Motor neuron (in vitro differentiated cells): ENCODE data around the gene OR2J2. TPM values are rescaled to one million over a fixed set of nuclear protein-coding genes. Genes with fewer than 3 reads are reported as not detected.
"Not testable (repeated sequence)": the region's sequence is repeated elsewhere in the genome, so short reads cannot be mapped to it uniquely, and the experiment has no call there.

Experiments used
- ATAC-seq, 8 experiments: fragments of 200-7000 bp; cut with Tn5 transposase; replicated peaks in 6 of 8; 2 replicates each; pipeline ENCODE4 v1.8.0; 2021; ENCODE audit warnings: mild to moderate bottlenecking in 8 of 8, moderate library complexity in 8 of 8
- H3K27ac ChIP-seq, 2 donors: fragments of 250-450 bp; sonication (Bioruptor Pico); 2 replicates each; pipeline ENCODE4 v1.9.0; 2021; ENCODE audit warnings: antibody characterized with exemption in 2 of 2, mild to moderate bottlenecking in 2 of 2, moderate library complexity in 1 of 2
- H3K4me1 ChIP-seq, 2 donors: fragments of 250-450 bp; sonication (Bioruptor Pico); replicated peaks in 1 of 2; 2 replicates each; pipeline ENCODE4 v1.6.1; 2021; ENCODE audit warnings: antibody characterized with exemption in 2 of 2, mild to moderate bottlenecking in 2 of 2, moderate library complexity in 1 of 2
- H3K4me3 ChIP-seq, 5 donors: fragments of 250-450 bp; sonication (Bioruptor Pico); 2 replicates each; pipeline ENCODE4 v1.9.0; 2021; ENCODE audit warnings: antibody characterized with exemption in 5 of 5, mild to moderate bottlenecking in 5 of 5, moderate library complexity in 4 of 5
- WGBS, 10 experiments: fragments of 450-650 bp; shearing (Covaris generic); methylation state at CpG; one replicate each; pipeline ENCODE4 v1.0.0; 2022; 5-methylcytosine and 5-hydroxymethylcytosine counted together
- in situ Hi-C, 9 experiments: fragments of 400-800 bp; cut with MboI; loops; one replicate each; pipeline ENCODE4 v1.15.0; 2021; ENCODE audit warnings: low sequenced_read_pairs in 9 of 9, low pct_unique_long_range_greater_than_20kb in 2 of 9; ENCODE audit not compliant: unreplicated experiment in 9 of 9
- total RNA-seq, 8 experiments: library from RNA; unstranded; fragments of 300-600 nt; gene quantifications; 2 replicates each; pipeline versions ENCODE4 v1.2.3 to v1.2.4, GENCODE V29; 2022

Gene OR2J2
- total RNA-seq, 8 experiments from 2014 or later = 0.24 TPM; not detected in 7

DNA sequence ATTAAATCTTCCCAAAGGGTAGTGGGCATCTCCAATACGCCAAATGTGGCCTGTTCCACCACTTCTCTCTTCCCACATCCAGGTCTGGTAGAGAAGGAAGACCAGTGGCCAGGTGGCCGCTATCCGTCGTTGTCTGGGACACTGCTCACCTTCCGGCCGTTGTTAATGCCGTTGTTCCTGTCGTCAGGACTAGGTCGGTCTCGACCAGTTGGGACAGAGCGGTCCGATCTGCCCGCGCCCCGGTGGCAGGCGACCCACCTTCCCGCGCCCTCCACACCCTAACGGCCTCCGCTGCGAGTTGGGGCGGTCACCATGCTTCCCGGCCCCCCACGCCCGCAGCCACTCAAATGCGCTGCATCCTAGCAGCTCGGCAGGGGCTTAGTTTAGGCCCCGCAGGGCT is 5.1 kb upstream of the OR2J2 start:
- 0 to 75% (median 40%) methylated on average over 1 to 8 of the region's 28 CpGs; no CpG with 5 or more reads in 6 of the 10 experiments for WGBS, 10 experiments
- not testable (repeated sequence) for H3K4me1 ChIP-seq, ATAC-seq, H3K27ac ChIP-seq, H3K4me3 ChIP-seq
- in situ Hi-C loops = loop anchor here in 1 of 9 experiments (25.0 kb wide), 1 partner anchor 422 kb away; the partner anchor contains the start of gene OR2H2

DNA sequence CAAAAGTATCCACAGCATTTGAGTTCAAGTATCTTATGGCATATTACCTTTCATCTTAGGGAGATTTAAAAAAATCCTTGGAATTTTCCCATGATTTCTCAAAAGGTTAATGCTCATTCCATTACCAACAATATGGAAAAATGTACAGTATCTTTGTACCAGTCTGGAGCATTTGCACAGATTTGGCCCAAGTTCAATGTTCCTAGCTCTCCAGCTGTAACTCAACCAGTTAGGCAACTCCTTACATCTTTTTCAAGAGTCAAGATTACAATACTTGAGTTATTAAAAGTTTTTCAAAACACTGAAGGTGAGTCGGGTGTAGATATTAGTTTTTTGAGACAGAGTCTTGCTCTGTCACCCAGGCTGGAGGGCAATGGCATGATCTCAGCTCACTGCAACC is 1.0 kb downstream of the OR2J2 start:
- H3K4me3 ChIP-seq = no peak overlapping the region
- in situ Hi-C loops = loop anchor here in 1 of 9 experiments (25.0 kb wide), 1 partner anchor 416 kb away; the partner anchor contains the start of gene OR2H2
- no peak overlapping the region for H3K27ac ChIP-seq
- no peak for ATAC-seq
- 0 to 75% (median 50%) methylated on average over 1 of the region's 1 CpG; no CpG with 5 or more reads in 5 of the 10 experiments for WGBS, 10 experiments
- no peaks in the 10 kb centered on the region for H3K4me1 ChIP-seq

DNA sequence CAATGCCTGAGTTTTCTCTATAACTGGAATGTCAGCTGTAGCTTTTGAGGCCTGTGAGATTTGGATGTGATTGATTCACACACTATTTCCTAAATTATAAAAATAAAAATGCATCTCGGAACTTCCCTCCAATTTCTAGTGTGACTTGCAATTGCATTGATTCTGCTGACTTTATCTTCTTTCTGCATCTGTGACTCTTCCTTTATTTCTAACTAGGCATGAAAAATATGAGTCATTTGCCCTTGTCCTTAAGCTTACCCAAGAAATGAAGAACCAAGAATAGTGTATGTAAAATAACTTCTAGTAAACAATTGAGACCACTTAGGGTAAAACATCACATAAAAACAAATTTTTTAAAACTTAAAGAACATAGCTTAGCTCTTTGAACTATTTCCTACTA is 12.9 kb downstream of the OR2J2 start:
- in situ Hi-C loops = no loop called here
- WGBS, 10 experiments = 20 to 83% (median 57%) methylated on average over 1 of the region's 1 CpG; no CpG with 5 or more reads in 1 of the 10 experiments
- no peak for ATAC-seq
- no peak overlapping the region for H3K4me3 ChIP-seq
- no peaks in the 10 kb centered on the region for H3K4me1 ChIP-seq
- no peak overlapping the region for H3K27ac ChIP-seq

DNA sequence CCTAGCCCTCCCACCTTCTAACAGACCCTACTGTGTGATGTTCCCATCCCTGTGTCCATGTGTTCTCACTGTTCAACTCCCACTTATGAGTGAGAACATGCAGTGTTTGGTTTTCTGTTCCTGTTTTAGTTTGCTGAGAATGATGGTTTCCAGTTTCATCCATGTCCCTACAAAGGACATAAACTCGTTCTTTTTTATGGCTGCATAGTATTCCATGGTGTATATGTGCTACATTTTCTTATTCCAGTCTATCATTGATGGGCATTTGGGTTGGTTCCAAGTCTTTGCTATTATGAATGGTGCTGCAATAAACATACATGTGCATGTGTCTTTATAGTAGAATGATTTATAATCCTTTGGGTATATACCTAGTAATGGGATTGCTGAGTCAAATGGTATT is 18.0 kb downstream of the OR2J2 start:
- in situ Hi-C loops, ATAC-seq, H3K4me3 ChIP-seq, H3K4me1 ChIP-seq, H3K27ac ChIP-seq: not testable (repeated sequence)
- WGBS, 10 experiments = 0 to 75% (median 60%) methylated on average over 1 of the region's 1 CpG; no CpG with 5 or more reads in 5 of the 10 experiments

DNA sequence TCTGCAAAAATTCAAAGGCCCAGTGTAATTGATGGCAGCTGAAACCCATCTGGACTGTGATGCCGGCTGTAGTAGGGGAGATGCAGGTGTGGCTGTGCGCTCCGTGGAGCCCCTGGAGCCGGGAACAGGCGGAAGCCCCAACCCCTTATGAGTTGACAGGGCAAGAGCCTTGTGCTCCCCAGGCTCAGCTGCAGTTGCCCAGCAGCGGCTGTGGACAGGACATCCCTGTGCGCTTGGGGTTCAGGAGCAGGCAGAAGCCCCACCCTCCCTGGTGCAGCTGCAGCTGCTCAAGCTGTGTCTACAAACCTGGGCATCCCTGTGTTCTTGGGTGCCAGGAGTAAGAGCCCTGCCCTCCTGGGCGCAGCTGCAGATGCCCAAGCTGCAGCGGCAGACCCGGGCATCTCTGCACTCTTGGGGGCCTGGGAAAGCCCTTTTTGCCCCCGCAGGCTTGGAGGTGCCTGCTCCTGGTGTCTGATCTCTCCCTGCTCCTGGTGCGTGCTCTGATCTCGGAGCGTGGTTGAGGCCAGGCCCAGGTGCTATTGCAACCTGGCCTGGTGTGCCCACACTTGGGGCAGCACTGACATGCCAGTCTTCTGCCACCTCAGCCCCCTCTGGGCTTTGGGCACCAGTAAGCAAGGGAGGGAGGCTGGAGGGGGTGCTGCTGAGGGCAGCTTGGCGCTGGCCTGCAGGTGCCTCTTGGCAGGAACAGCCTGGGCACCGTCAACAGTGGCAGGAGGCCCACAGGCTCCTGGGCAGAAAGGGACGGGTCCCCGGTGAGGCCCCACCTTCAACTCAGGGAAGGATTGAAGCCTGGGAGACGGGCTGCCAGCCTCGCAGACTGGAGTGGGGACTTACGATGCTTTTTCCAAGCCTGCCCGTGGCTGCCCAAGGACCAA is 30.3 kb downstream of the OR2J2 start:
- ATAC-seq = no peak
- in situ Hi-C loops = no loop called here
- 10 to 87% (median 69%) methylated on average over 4 to 7 of the region's 22 CpGs; no CpG with 5 or more reads in 5 of the 10 experiments for WGBS, 10 experiments

DNA sequence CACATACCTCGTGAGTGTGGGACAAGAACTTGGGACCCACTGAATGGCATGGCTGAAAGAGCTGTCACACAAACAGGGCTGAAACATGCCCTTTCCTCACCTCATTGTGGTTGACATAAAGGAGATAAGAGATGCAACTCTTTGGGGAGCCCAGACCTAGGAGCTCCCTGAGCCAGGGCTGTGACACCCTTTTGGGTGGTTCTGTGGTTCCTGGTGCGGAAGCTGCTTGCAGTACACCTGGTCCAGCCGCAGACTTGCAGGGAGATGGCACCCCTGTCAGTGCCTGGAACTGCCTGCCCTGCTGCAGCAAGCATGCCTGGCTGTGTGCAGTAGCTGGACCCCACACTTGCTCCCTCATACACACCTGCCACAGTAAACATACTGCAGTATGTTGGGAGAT is 31.3 kb downstream of the OR2J2 start:
- ATAC-seq = no peak
- Histone ChIP-seq H3K27ac (no peak overlapping the region), H3K4me1 (no peaks in the 10 kb centered on the region), H3K4me3 (no peak overlapping the region)
- in situ Hi-C loops = no loop called here
- 0 to 82% (median 58%) methylated on average over 1 to 3 of the region's 3 CpGs; no CpG with 5 or more reads in 5 of the 10 experiments for WGBS, 10 experiments

More for the DNA sequence above, 30.3 kb downstream of the OR2J2 start:
- H3K4me1 ChIP-seq = no peaks in the 10 kb centered on the region
- no peak overlapping the region for H3K27ac ChIP-seq
- H3K4me3 ChIP-seq = no peak overlapping the region

DNA sequence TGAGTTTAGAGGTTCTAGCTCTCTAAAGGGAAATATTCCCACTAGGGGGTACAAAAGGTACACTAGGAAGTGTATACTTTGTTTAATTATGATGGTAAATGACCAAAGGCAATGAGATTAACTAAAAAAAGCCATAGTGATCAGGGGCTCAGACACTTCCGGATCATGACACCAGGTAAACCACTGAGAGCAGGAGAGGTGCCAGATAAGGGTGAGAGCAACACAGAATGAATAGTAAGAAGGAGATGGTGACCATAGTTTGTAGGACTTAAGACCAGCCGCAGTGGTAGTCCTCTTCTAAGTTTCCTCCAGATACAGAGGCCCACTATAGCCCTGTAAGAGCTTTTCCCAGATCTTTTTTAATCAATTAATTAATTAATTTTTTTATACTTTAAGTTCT is 40.8 kb downstream of the OR2J2 start:
- in situ Hi-C loops = no loop called here
- H3K27ac ChIP-seq = no peak overlapping the region
- no peak for ATAC-seq
- WGBS, 10 experiments = 0 to 86% (median 18%) methylated on average over 1 to 2 of the region's 2 CpGs; no CpG with 5 or more reads in 3 of the 10 experiments
- no peaks in the 10 kb centered on the region for H3K4me1 ChIP-seq
- H3K4me3 ChIP-seq = no peak overlapping the region

DNA sequence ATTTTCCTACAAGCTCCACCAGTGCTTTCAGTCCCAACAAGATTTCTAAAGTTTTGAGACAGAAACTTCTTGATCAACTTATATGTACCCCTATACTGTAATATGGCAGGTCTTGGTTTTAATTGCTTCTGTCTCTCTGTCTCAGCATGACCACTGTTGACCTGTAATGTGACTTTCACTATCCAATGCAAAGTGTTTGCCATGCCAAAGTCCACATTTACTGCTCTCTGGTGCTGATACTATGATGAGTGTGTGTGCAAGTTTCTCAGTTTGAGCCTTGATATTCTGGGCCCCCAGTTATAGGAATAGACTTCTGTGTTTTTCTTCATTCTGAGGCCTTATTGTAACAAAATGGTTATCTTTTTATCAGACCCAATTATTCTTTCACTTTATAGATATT is 45.8 kb downstream of the OR2J2 start:
- no peak overlapping the region for H3K27ac ChIP-seq
- no peak for ATAC-seq
- in situ Hi-C loops = no loop called here
- no peaks in the 10 kb centered on the region for H3K4me1 ChIP-seq
- no peak overlapping the region for H3K4me3 ChIP-seq

DNA sequence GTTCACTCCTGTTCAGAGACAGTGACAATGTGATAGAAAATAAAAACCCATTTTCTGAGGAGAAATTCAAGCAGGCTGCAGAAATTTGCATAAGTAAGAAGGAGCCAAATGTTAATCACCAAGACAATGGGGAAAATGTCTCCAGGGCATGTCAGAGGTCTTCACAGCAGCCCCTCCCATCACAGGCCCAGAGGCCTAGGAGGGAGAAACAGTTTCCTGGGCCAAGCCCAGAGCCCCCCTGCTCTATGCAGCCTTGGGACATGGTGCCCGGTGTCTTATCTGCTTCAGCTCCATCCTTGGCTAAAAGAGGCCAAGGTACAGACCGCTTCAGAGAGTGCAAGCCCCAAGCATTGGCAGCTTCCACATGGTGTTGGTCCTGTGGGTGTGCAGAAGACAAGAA is 46.5 kb downstream of the OR2J2 start:
- H3K4me3 ChIP-seq, H3K27ac ChIP-seq, in situ Hi-C loops, H3K4me1 ChIP-seq, ATAC-seq: not testable (repeated sequence)
- WGBS, 10 experiments = 10 to 80% (median 21%) methylated on average over 1 to 2 of the region's 2 CpGs; no CpG with 5 or more reads in 6 of the 10 experiments

DNA sequence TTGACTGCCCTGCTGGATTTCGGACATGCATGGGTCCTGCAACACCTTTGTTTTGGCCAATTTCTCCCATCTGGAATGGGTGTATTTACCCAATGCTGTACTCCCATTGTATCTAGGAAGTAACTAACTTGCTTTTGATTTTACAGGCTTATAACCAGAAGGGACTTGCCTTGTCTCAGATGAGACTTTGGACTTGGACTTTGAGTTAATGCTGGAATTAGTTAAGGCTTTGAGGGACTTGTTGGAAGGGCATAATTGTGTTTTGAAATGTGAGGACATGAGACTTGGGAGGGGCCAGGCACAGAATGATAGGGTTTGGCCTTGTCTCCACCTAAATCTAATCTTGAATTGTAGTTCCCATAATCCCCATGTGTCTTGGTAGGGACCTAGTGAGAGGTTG is 47.3 kb downstream of the OR2J2 start:
- in situ Hi-C loops, H3K4me1 ChIP-seq: not testable (repeated sequence)
- 0 to 40% (median 8%) methylated on average over 1 of the region's 1 CpG; no CpG with 5 or more reads in 4 of the 10 experiments for WGBS, 10 experiments

More for the DNA sequence above, 47.3 kb downstream of the OR2J2 start:
- not testable (repeated sequence) for H3K27ac ChIP-seq, ATAC-seq, H3K4me3 ChIP-seq

Other genes starting within 250 kb of the OR2J2 start
- gene TRIM27, start 246.9 kb upstream of the OR2J2 start, total RNA-seq = 10 to 100 TPM; 46.3 to 71.8 (median 57.7) TPM
- 1 to 10 TPM; 1.1 to 4.2 (median 2.5) TPM for gene ZNF311, start 165.6 kb upstream of the OR2J2 start, total RNA-seq
- under 1 TPM in 1 of 8 experiments, not detected in 7; 0.28 TPM for gene OR2W1, start 125.7 kb upstream of the OR2J2 start, total RNA-seq
- under 1 TPM in 1 of 8 experiments, not detected in 7; 0.17 TPM for gene OR2B3, start 83.6 kb upstream of the OR2J2 start, total RNA-seq
- gene OR2J1, start 71.4 kb upstream of the OR2J2 start, total RNA-seq = under 1 TPM in 3 of 8 experiments, not detected in 5; 0.08 to 0.38 (median 0.31) TPM
- gene OR2J3, start 62.8 kb upstream of the OR2J2 start, total RNA-seq = under 1 TPM in 4 of 8 experiments, not detected in 4; 0.09 to 0.43 (median 0.21) TPM
- under 1 TPM in 6 of 8 experiments, not detected in 2; 0.05 to 0.43 (median 0.12) TPM for gene OR14J1, start 130.8 kb downstream of the OR2J2 start, total RNA-seq
- under 1 TPM in 4 of 8 experiments, not detected in 4; 0.09 to 0.40 (median 0.27) TPM for gene OR5V1, start 198.0 kb downstream of the OR2J2 start, total RNA-seq
- gene OR12D3, start 204.4 kb downstream of the OR2J2 start, total RNA-seq = under 1 TPM in 2 of 8 experiments, not detected in 6; 0.09 to 0.14 TPM
- gene OR12D2, start 224.7 kb downstream of the OR2J2 start, total RNA-seq = under 1 TPM in 1 of 8 experiments, not detected in 7; 0.66 TPM
- gene OR12D1, start 244.0 kb downstream of the OR2J2 start, total RNA-seq = under 1 TPM in 1 of 8 experiments, not detected in 7; 0.19 TPM